HL-60 (cell line): ENCODE measurements around the gene CLDN19.

ENCODE experiments used
- CTCF ChIP-seq: IDR thresholded peaks from one replicate; pipeline ENCODE4 v1.5.1; 2011; ENCODE audit warnings: low read length, control low read depth, inconsistent platforms; ENCODE audit not compliant: insufficient read depth
- GABPA ChIP-seq: IDR thresholded peaks from 2 replicates; pipeline ENCODE4 v1.6.1; 2012; ENCODE audit warnings: low read depth
- REST ChIP-seq: IDR thresholded peaks from 2 replicates; pipeline ENCODE4 v1.6.1; 2012; ENCODE audit warnings: low read depth; ENCODE audit not compliant: insufficient replicate concordance

GRCh38 chr1:42788021-42788420 lies 48.0 kb upstream of the CLDN19 start:
- TF ChIP-seq CTCF (no peak), GABPA (no peak), REST (no peak)
